Lung microvascular endothelial cell (primary cell): ENCODE data around the gene BICDL1. TPM values are rescaled to one million over a fixed set of nuclear protein-coding genes. Genes with fewer than 3 reads are reported as not detected.

Experiments used
- DNase-seq, 2 donors: peaks; one replicate each; pipeline versions ENCODE4 v3.0.0 to v3.0.0-alpha.2; 2010; ENCODE audit warnings: low read depth in 2 of 2
- total RNA-seq: library from RNA; depleted of rRNA; stranded (reverse); fragments of >200 nt; gene quantifications from 2 replicates; pipeline ENCODE4 v1.2.1, GENCODE V29; 2014

Gene BICDL1
- total RNA-seq, 1 donor from 2014 or later, result under 0.01 TPM

- no peak for DNase-seq
These were observed 66.4 kb downstream of the BICDL1 start for GRCh38 chr12:120055231-120056000.

DNA sequence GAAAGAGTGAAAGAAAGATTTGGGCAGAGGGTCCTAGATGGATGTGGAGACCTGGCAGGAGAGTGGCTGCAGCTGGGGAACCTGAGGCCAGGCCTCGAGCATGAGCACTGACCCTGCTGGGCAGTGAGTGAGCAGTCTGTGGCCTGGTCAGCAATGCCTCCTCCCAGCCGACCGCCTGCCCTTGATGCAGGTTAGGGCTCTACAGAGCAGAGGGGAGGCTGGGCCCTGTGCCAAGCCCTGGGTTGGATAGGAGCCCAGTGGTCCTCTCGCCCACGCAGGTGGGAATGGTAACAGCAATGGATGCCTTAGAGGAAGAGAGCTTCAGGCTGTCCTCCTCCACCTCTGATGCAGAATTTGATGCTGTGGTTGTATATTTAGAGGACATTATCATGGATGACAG, 67.7 kb downstream of the BICDL1 start:
- no peak for DNase-seq

- DNase-seq, result no peak
These were observed 71.2 kb downstream of the BICDL1 start for GRCh38 chr12:120060196-120060595.

- DNase-seq, result no peak
These were observed 71.7 kb downstream of the BICDL1 start for GRCh38 chr12:120060717-120061116.

- no peak for DNase-seq
These were observed 72.7 kb downstream of the BICDL1 start for GRCh38 chr12:120061575-120062214.

GRCh38 chr12:120062976-120063579, 74.0 kb downstream of the BICDL1 start:
- DNase-seq, result no peak

GRCh38 chr12:120064054-120064940, 75.3 kb downstream of the BICDL1 start:
- DNase-seq, result no peak

DNA sequence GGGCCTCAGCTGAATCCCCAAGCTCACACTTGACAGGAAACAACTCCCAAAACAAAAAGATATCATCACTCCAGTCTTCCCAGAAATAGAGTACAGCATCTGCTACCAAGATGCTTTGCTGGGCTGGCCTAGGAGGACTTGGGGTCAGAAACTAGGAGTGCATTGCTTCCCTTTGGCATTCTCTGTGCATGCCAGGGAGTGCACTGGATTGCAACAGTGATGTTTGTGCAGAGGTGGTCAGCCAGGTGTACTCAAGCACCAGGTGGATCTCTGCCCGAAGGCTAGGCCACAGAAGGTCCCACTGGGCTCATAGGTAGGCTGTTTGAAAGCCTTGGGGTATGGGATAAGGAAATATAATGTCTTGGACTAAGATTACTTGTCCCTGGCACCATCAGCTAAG, 76.4 kb downstream of the BICDL1 start:
- DNase-seq, result no peak

DNA sequence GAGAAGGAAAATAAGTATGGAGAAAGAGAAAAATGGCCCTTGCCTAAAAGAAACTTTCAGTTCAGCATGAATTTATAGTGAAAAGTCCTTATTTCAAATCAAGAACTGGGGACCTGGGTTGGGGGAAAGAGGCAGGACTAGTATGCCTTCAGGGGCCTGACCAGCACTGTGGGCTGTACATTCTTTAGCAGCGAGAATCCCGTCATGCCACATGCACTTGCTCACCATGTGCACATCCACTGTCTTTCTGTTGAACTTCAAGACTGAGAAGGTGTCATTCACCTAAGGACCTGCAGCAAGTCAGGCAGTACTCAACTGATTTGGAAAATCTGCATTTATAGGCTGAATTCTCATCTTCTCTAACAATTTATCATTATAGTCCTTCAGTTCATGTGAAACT, 77.3 kb downstream of the BICDL1 start:
- no peak for DNase-seq

GRCh38 chr12:120067084-120067869, 78.2 kb downstream of the BICDL1 start:
- no peak for DNase-seq

- no peak for DNase-seq
These were observed 78.9 kb downstream of the BICDL1 start for GRCh38 chr12:120067901-120068300.

DNA sequence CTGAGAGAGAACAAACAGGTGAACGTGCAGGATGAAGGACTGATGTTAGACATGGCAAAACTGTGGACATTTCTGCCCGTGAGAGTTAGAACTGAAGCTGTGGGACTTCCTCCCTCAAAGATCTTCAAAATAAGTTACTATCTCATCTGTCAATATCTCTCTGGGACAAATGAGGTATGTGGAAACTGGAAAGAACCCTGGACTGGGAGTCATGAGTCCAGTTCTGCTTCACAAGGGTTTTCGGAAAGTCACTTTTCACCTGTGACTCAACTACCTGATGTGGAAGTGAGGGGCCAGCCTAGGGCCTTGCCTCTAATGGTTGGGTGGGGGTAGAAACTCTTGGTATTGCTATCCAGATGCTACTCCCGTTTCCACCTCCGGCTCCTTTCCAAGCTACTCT, 80.2 kb downstream of the BICDL1 start:
- DNase-seq, result no peak

- DNase-seq, result no peak
These were observed 82.5 kb downstream of the BICDL1 start for GRCh38 chr12:120071493-120072020.

GRCh38 chr12:120072472-120073249, 83.6 kb downstream of the BICDL1 start:
- DNase-seq, result no peak

DNA sequence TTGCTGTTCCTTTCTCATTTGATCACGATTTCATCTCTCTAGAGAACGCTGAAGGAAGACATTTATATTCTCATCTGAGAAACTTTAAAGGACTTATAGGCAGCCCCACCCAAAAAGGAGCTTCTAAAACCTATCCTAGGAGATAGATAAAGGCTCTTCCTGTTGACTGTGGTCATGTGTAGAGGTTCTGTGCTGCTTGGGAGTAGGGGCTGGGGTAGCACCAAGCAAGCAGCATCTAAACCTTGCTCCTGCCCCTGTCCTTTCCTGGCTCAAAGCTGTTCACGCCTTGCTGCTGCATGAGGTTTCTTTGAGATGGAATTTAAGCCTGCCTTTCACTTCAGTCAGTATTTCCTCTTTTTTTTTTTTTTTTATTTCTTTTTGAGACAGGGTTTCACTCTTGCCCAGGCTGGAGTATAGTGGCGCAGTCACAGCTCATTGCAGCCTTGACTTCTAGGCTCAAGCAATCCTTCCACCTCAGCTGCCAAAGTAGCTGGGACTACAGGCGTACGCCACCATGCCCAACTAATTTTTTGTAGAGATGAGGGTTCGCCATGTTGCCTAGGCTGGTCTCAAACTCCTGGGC, 86.1 kb downstream of the BICDL1 start:
- no peak for DNase-seq

GRCh38 chr12:120076651-120077050, 87.6 kb downstream of the BICDL1 start:
- DNase-seq, result no peak

DNA sequence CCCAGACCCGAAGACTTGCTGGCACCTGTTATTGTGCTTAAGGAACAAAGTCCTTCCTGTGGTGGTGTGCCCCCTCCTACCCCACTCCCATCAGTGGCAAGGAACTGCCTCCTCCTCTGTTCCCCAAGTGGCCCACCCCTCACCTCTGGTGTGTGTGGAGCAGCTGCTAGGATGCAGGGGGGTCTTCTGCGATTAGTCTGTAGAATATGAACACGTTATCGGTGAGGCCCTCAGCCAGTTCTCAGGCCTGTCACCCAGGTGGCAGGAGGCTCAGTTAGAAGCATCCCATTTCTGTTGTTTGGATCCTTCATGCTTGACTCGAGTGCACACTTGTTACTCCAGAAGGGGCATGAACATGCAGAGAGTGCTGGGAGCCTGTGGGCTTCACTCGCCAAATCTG, 88.2 kb downstream of the BICDL1 start:
- no peak for DNase-seq

DNA sequence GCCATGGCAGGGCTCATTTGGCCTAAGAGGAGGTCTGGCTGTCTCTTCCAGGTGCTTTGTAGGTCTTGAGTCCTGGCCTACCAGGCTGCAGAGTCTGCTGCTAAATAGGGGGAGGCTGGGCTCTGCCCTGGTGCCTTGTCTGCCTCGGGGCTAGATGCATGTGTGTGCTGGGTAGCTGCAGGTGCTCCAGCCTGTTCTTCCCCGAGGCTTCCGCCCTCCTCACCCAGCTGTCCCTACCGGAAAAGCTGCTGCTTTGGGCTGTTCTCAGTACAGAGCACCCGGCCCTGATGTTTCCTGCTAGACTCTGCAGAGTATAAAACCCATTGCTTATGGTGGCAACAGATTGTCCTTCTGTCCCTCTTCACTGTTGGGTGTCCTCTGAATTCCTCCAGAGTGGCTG, 89.8 kb downstream of the BICDL1 start:
- DNase-seq, result no peak
